ENCODE data around the gene PTPA.
"Not testable (repeated sequence)": the region's sequence is repeated elsewhere in the genome, so short reads cannot be mapped to it uniquely, and the experiment has no call there.

- TF ChIP-seq CTCF (IDR thresholded peaks at IDR 0.05); EZH2 (IDR thresholded peaks at IDR 0.05; ENCODE audit: borderline replicate concordance, insufficient read depth, low read depth, low read length, poor library complexity, severe bottlenecking): not testable (repeated sequence)
Measured at GRCh38 chr9:129189971-129190370, 78.8 kb downstream of the PTPA start.
